Choroid plexus epithelial cell (primary cell): Measurements from ENCODE around the gene PLXDC2.

Experiments used
- DNase-seq: peaks from one replicate; pipeline ENCODE4 v3.0.0-alpha.2; 2010; ENCODE audit warnings: low read depth
- H3K4me3 ChIP-seq: 2 replicates; pipeline ENCODE4 v1.5.1; 2011; ENCODE audit warnings: low read depth, mild to moderate bottlenecking, control low read depth, low read length, moderate library complexity
- CTCF ChIP-seq: conservative IDR thresholded peaks from 2 replicates; pipeline ENCODE4 v1.5.1; 2011; ENCODE audit warnings: low read depth, mild to moderate bottlenecking, control low read depth, inconsistent platforms, low read length, moderate library complexity

The PLXDC2 gene

GRCh38 chr10:20146004-20146403 lies 329.8 kb downstream of the PLXDC2 start:
- no peak for TF ChIP-seq CTCF
- no peak overlapping the region for H3K4me3 ChIP-seq
- DNase-seq, result no peak

- TF ChIP-seq CTCF, result no peak
- DNase-seq, result no peak
- H3K4me3 ChIP-seq, result no peak overlapping the region
These were observed 331.5 kb downstream of the PLXDC2 start for GRCh38 chr10:20147684-20148083.

- no peak for TF ChIP-seq CTCF
These were observed 340.3 kb downstream of the PLXDC2 start for GRCh38 chr10:20156511-20156910.

GRCh38 chr10:20157314-20157713 lies 341.1 kb downstream of the PLXDC2 start:
- TF ChIP-seq CTCF, result no peak

More at GRCh38 chr10:20156511-20156910, 340.3 kb downstream of the PLXDC2 start:
- no peak overlapping the region for H3K4me3 ChIP-seq
- DNase-seq, result no peak

GRCh38 chr10:20158086-20158485 lies 341.9 kb downstream of the PLXDC2 start:
- TF ChIP-seq CTCF, result no peak
- DNase-seq, result no peak
- no peak overlapping the region for H3K4me3 ChIP-seq

More at GRCh38 chr10:20157314-20157713, 341.1 kb downstream of the PLXDC2 start:
- peak; percentile 17 for DNase-seq
- H3K4me3 ChIP-seq, result no peak overlapping the region

- H3K4me3 ChIP-seq, result no peak overlapping the region
- no peak for DNase-seq
- no peak for TF ChIP-seq CTCF
These were observed 345.9 kb downstream of the PLXDC2 start for GRCh38 chr10:20162123-20162522.

GRCh38 chr10:20166096-20166675 lies 350.0 kb downstream of the PLXDC2 start:
- H3K4me3 ChIP-seq, result no peak overlapping the region
- TF ChIP-seq CTCF, result no peak
- no peak for DNase-seq
